GM18909 (cell line): ENCODE results near the gene SFI1.
"Not testable (repeated sequence)": the region's sequence is repeated elsewhere in the genome, so short reads cannot be mapped to it uniquely, and the experiment has no call there.

ENCODE experiments used
- ATAC-seq: cut with Tn5 transposase; IDR thresholded peaks from one replicate; pipeline ENCODE4 v1.9.1; 2021; ENCODE audit warnings: mild to moderate bottlenecking; ENCODE audit not compliant: unreplicated experiment, poor library complexity

Gene SFI1

GRCh38 chr22:31659246-31659645, 162.9 kb downstream of the SFI1 start:
- ATAC-seq = no peak

- ATAC-seq = not testable (repeated sequence)
These were observed 164.6 kb downstream of the SFI1 start for GRCh38 chr22:31660860-31661341.

GRCh38 chr22:31661851-31662667, 165.7 kb downstream of the SFI1 start, which contains the start of gene PISD:
PISD (minus strand) TSS chr22:31662215; CDS start chr22:31662208, 7 bp downstream.
- ATAC-seq = peak; percentile 84

GRCh38 chr22:31662668-31663037, 166.3 kb downstream of the SFI1 start:
- ATAC-seq = no peak
